ENCODE results near the gene IRF9.
"Not testable (repeated sequence)": the region's sequence is repeated elsewhere in the genome, so short reads cannot be mapped to it uniquely, and the experiment has no call there.

The IRF9 gene

GRCh38 chr14:24195186-24196070 is 34.4 kb downstream of the IRF9 start, which contains the start of gene TM9SF1:
Gene TM9SF1, minus strand, starts transcription at chr14:24195441. Its CDS starts 422 bp downstream, at chr14:24195019.
- peak; percentile 82 for DNase-seq (ENCODE audit: low read depth)

GRCh38 chr14:24196071-24197055 is 35.3 kb downstream of the IRF9 start:
- no peak for DNase-seq (ENCODE audit: low read depth)

- DNase-seq (ENCODE audit: low read depth) = no peak
These were observed 36.0 kb downstream of the IRF9 start for GRCh38 chr14:24197056-24197450.

- DNase-seq (ENCODE audit: low read depth) = no peak
These were observed 37.9 kb downstream of the IRF9 start for GRCh38 chr14:24198814-24199524.

- not testable (repeated sequence) for DNase-seq (ENCODE audit: low read depth)
These were observed 41.5 kb downstream of the IRF9 start for GRCh38 chr14:24202538-24202937.

GRCh38 chr14:24203249-24203886 is 42.3 kb downstream of the IRF9 start:
- not testable (repeated sequence) for DNase-seq (ENCODE audit: low read depth)

GRCh38 chr14:24204163-24205146 is 43.4 kb downstream of the IRF9 start:
- no peak for DNase-seq (ENCODE audit: low read depth)

- no peak for DNase-seq (ENCODE audit: low read depth)
These were observed 45.4 kb downstream of the IRF9 start for GRCh38 chr14:24206260-24207103.

- DNase-seq (ENCODE audit: low read depth) = no peak
These were observed 46.1 kb downstream of the IRF9 start for GRCh38 chr14:24207104-24207551.

GRCh38 chr14:24207625-24208024 is 46.6 kb downstream of the IRF9 start:
- DNase-seq (ENCODE audit: low read depth) = no peak

GRCh38 chr14:24211311-24211710 is 50.2 kb downstream of the IRF9 start:
- DNase-seq (ENCODE audit: low read depth) = no peak

GRCh38 chr14:24212924-24213865 is 52.1 kb downstream of the IRF9 start, which contains the start of gene CHMP4A:
Gene CHMP4A, minus strand, starts transcription at chr14:24213488. Its CDS starts 49 bp downstream, at chr14:24213439.
- peak; percentile 94 for DNase-seq (ENCODE audit: low read depth)

- no peak for DNase-seq (ENCODE audit: low read depth)
These were observed 53.0 kb downstream of the IRF9 start for GRCh38 chr14:24213866-24214662.

- DNase-seq (ENCODE audit: low read depth) = peak; percentile 78
These were observed 54.7 kb downstream of the IRF9 start, which contains the start of gene MDP1 for GRCh38 chr14:24215495-24216344. Gene MDP1, minus strand, starts transcription at chr14:24216066. Its CDS starts 111 bp downstream, at chr14:24215955.

All from activated T-cell treated with anti-CD3 and anti-CD28 coated beads for 24 hours (primary cell).